Erythroblast (primary cell): ENCODE measurements around the gene TUB.

Source experiments
- GATA1 ChIP-seq: IDR thresholded peaks from 2 replicates; pipeline ENCODE4 v1.6.1; 2011; ENCODE audit warnings: low read depth, mild to moderate bottlenecking, control low read depth, low read length, moderate library complexity
- POLR2A ChIP-seq: IDR thresholded peaks from 2 replicates; pipeline ENCODE4 v1.6.1; 2011; ENCODE audit warnings: mild to moderate bottlenecking, low read length

GRCh38 chr11:8110396-8110795 lies 29.4 kb downstream of the TUB start:
- TF ChIP-seq POLR2A = no peak
- TF ChIP-seq GATA1 = no peak
